Measurements from ENCODE around the gene RBMS1. TPM values are rescaled to one million over a fixed set of nuclear protein-coding genes. Genes with fewer than 3 reads are reported as not detected.
A peak's percentile ranks its signal among the peaks of the same experiment; 100 is the strongest.

RBMS1 gene
- total RNA-seq, 1 donor from 2014 or later = 76.3 TPM

- DNase-seq (ENCODE audit: low read depth, low spot score) = peak; percentile 41
Measured at GRCh38 chr2:160334028-160334741, 159.4 kb downstream of the RBMS1 start.

GRCh38 chr2:160333324-160334027, 160.1 kb downstream of the RBMS1 start:
- no peak for DNase-seq (ENCODE audit: low read depth, low spot score)

- peak; percentile 57 for DNase-seq (ENCODE audit: low read depth, low spot score)
Measured at GRCh38 chr2:160332318-160332717, 161.3 kb downstream of the RBMS1 start.

DNA sequence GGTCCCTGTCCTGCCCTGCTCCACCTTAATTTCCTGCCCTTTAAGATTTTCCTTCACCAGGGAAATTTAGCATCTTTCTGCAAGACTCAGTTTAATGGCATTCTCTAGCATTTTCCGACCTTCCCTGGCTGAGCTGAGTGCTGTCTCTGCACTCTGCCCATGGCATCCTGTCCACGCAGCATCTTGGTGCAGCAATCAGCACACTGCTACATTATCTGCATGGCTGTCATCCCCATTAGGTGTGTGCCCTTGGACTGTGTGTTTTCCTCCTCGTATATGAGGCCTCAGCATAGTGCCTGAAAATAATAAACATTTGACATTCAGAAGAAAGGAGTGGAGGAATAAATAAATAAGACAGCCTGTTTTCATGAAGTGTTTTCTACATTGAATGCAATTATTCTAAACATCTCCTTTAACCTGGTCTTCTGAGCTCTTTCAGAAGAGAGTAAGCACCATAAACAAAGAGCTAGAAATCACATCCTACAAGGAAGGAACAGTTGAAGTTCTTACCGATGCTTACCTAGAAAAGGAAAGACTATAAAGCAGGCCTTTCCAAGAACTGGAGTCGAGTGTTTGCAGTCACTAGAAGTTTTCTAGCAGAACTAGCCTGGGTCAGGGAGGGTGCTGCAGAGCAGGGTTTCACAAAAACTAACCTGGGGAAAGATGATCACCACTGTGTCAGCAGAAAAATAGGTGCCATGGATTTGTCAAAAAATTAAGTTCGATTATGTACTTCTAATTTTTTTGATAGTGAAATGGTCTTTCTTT, 162.2 kb downstream of the RBMS1 start:
- DNase-seq (ENCODE audit: low read depth, low spot score) = no peak

DNA sequence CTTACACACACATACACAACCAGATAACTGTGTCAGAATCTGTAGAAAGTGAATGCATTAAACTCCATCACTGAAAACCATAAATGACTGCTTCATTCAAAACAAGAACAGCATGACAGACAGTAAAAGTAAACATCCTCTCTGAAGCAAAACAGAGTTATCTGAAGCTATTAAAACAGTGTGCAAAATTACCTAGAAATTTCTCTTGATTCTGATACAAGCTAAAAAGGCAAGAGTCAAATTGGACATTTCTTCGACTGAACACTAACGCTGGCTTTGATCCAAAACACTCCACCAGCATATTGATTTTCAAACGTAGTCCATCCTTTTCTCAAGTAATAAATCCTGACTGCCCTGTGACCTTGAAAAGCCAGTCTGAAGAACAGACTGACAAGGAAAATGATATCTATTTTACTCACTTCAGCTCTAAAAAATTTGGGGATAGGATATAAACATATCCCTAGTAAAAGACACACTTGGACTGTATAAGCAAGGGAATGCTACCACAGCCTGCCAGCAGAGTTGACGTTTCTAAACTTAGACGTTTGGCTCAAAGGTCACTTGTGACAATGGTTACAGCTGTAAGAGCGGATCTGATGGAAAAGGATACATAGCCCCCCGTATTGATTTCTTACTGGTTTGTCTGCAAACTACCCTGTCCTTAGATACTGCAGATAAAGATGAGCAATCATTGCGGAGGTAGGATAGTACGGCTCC, 164.6 kb downstream of the RBMS1 start:
- no peak for DNase-seq (ENCODE audit: low read depth, low spot score)

GRCh38 chr2:160326786-160327185, 166.8 kb downstream of the RBMS1 start:
- no peak for DNase-seq (ENCODE audit: low read depth, low spot score)

DNA sequence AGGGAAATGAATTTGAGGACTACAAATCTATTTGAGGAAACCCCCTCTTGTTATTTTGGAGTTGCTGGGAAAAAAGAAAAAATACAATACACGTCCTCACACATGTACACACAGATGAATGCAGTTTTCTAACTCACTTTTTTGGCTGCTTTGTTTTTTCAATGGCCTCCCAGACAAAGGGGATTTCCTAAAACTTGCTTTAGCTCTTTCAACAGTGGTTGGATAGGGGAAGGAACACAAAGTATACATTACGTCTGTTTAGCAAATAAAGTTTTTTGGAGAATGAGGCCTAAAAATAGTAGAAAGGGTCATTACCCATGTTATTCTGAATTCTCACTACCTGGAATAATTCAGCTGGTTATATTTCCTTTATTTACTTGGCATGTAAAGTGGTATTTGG, 168.2 kb downstream of the RBMS1 start:
- no peak for DNase-seq (ENCODE audit: low read depth, low spot score)

DNA sequence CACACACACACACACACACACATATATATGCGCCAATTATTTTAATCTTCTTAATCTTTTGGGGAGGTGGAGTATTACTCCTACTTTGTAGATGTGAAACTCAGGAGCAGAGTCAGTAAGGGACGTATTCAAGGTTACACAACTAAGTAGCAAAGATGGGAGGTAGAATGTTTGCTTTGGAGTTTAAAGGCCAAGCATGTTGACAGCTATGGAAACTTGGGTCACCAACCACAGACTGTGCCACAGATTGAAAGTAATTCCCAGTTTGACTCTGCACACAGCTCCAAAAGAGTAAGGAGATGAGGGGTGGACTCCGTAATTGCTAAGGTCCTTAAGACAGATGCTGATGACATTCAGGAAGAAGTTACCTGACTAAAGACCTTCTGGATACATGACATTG, 168.7 kb downstream of the RBMS1 start:
- DNase-seq (ENCODE audit: low read depth, low spot score) = no peak

DNA sequence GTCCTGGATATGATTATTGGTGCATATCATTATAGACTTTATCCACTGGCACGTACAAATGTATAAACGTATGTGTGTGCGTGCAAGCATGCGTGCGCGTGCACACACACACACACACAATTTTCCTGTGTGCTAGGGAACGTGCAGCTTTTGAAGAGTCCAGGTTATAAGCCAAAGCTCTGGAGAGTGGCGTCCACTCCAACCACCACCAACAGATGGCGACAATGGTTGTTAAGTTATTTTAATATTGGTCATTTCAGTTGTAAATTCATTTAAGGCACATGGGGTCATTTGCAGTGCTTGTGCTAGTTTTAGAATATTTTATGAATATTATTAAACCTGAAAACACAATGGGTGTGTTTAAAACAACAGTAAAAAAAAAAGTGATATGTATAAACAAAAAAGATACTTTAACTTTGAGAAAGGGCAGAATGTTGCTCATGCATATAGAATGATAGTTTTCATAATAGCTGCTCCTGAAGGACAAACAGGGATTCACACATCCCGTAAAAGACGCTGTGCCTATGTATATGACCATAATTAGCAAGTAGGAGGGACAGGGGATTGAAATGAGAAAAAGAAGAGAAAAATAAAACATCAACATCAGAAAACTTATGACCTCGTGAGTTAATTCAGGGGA, 169.3 kb downstream of the RBMS1 start:
- no peak for DNase-seq (ENCODE audit: low read depth, low spot score)

- no peak for DNase-seq (ENCODE audit: low read depth, low spot score)
Measured at GRCh38 chr2:160322320-160322719, 171.3 kb downstream of the RBMS1 start.

DNA sequence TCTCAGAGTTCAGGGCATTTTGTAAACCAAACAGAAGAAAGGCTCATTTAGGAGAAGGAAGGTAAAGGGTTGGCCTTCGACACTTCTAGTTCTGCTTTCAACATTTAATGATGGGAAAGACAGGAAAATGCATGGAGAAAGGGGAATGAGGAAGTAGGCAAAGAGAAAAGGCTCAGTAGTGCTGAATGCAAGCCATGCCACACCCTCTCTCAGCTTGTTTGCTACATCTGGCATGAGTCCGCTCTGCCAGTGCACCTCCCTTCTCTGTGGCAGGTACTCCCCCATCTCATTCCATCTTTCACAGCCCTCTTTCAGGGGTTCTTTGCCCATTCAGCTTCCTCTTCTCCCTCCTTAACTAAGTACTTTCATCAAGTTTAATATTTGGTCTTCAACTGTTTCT, 172.6 kb downstream of the RBMS1 start:
- DNase-seq (ENCODE audit: low read depth, low spot score) = no peak

DNA sequence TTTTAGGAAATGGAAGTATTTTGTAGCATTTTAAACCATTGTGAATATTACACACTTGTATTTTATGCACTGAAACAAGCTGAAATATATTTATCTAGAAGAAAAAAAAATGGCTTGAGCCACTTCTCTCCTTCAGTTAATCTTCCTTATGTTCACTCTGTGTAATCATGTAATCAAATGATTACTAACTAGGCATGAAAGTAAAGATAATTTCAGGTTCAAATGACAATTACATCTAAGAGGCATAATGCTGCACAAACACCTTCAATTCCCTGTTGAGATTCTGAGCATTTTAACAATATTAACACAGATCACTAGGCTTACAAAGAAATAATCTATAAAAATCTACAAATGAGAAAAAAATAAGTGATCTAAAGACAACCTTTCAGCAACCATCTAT, 173.9 kb downstream of the RBMS1 start:
- no peak for DNase-seq (ENCODE audit: low read depth, low spot score)

GRCh38 chr2:160318218-160318617, 175.4 kb downstream of the RBMS1 start:
- DNase-seq (ENCODE audit: low read depth, low spot score) = no peak

- DNase-seq (ENCODE audit: low read depth, low spot score) = no peak
Measured at GRCh38 chr2:160317181-160318099, 176.2 kb downstream of the RBMS1 start.

DNA sequence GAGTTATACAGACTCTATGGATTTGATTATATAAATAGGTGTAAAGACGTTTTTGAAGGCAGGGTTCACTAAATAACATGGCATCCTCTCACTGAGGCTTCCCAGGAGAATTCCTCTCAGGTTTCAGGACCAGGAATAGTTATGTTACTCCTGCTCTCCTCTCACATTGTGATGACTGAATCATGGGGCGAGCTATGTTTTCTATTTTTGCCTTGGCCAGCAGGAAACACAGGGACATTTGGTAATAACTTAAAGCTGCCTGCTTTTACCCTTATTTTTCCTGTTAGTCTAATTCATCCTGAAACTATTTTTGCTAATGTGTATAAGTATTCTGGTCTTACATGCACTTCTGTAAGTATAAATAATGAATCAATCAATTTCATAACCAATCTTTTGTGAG, 178.3 kb downstream of the RBMS1 start:
- no peak for DNase-seq (ENCODE audit: low read depth, low spot score)

- DNase-seq (ENCODE audit: low read depth, low spot score) = no peak
Measured at GRCh38 chr2:160310118-160310828, 183.3 kb downstream of the RBMS1 start.

DNA sequence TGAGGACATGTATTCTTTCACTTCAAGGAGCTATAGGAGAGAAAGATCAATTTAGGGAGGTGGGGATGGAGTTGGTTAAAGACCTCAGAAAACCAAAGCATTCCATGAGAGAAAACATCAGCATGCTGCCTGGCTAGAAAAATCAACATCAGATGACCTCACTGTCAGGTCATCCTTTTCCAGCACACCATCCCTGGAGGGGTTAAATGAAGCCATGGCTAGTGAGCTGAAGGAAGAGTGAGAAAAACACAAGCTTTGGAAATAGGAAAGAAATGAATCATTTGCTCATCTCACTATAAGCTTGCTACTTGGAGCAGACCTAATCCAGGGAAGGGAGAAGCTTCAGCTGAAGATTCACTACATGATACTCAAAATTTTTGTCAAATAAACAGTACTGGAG, 184.0 kb downstream of the RBMS1 start:
- no peak for DNase-seq (ENCODE audit: low read depth, low spot score)

- no peak for DNase-seq (ENCODE audit: low read depth, low spot score)
Measured at GRCh38 chr2:160308915-160309314, 184.7 kb downstream of the RBMS1 start.

GRCh38 chr2:160308476-160308875, 185.1 kb downstream of the RBMS1 start:
- no peak for DNase-seq (ENCODE audit: low read depth, low spot score)

DNA sequence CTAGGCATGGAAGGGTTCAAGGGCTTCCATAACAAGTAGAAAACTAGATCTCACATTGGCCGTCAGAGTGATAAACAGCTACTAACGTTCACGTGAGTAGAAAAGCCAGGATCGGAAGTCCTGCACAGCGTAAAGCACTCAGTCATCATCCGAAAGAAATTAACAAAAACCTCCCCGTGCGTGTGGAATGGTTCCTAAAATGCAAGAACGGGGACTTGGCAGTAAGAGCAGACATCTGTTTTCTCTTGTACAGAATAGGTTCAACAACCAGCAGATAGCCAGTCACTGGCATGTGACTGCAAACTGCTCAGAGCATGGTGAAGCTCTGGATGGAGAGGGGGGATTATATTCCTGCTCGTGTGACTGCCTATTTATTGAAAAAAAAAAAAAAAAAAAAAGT, 186.6 kb downstream of the RBMS1 start:
- no peak for DNase-seq (ENCODE audit: low read depth, low spot score)

All from pulmonary artery endothelial cell (primary cell).